Mesenchymal stem cell (in vitro differentiated cells and primary cell): ENCODE data around the gene WARS2.

Source experiments
- DNase-seq: peaks from one replicate; pipeline ENCODE4 v3.0.0-alpha.2; 2013
- H2AFZ ChIP-seq: one replicate; pipeline ENCODE4 v1.6.1; 2013; ENCODE audit warnings: low read depth, mild to moderate bottlenecking, control low read depth, inconsistent platforms, low read length, moderate library complexity
- H2AK5ac ChIP-seq: 2 replicates; pipeline ENCODE4 v1.6.1; 2013; ENCODE audit warnings: low read length, moderate library complexity, mild to moderate bottlenecking, inconsistent platforms; ENCODE audit not compliant: severe bottlenecking
- H2BK120ac ChIP-seq: one replicate; pipeline ENCODE4 v1.6.1; 2013; ENCODE audit warnings: low read depth, mild to moderate bottlenecking, inconsistent platforms, low read length, moderate library complexity
- H2BK12ac ChIP-seq, 2 experiments: one replicate each; pipeline ENCODE4 v1.6.1; 2013; ENCODE audit warnings: inconsistent platforms in 2 of 2, low read length in 2 of 2, mild to moderate bottlenecking in 2 of 2, moderate library complexity in 2 of 2, control low read depth in 1 of 2
- H2BK15ac ChIP-seq: one replicate; pipeline ENCODE4 v1.6.1; 2013; ENCODE audit warnings: mild to moderate bottlenecking, low read depth, inconsistent platforms; ENCODE audit not compliant: poor library complexity, severe bottlenecking
- H2BK5ac ChIP-seq: 2 replicates; pipeline ENCODE4 v1.6.1; 2013; ENCODE audit warnings: low read depth, mild to moderate bottlenecking, low read length, control low read depth, inconsistent platforms; ENCODE audit not compliant: poor library complexity, severe bottlenecking
- H3K14ac ChIP-seq, 2 experiments: one replicate each; pipeline ENCODE4 v1.6.1; 2013; ENCODE audit warnings: inconsistent platforms in 2 of 2, low read length in 2 of 2, control low read depth in 1 of 2, mild to moderate bottlenecking in 1 of 2, moderate library complexity in 1 of 2
- H3K18ac ChIP-seq, 2 experiments: one replicate each; pipeline ENCODE4 v1.6.1; 2013; ENCODE audit warnings: inconsistent platforms in 2 of 2, low read length in 2 of 2, control low read depth in 1 of 2, low read depth in 1 of 2, mild to moderate bottlenecking in 1 of 2
- H3K23ac ChIP-seq, 2 experiments: one replicate each; pipeline ENCODE4 v1.6.1; 2013; ENCODE audit warnings: inconsistent platforms in 2 of 2, low read length in 2 of 2, mild to moderate bottlenecking in 2 of 2, moderate library complexity in 2 of 2, control low read depth in 1 of 2
- H3K27ac ChIP-seq: 2 replicates; pipeline ENCODE4 v1.5.1; 2013; ENCODE audit warnings: mild to moderate bottlenecking, moderate library complexity, low read length, control low read depth, inconsistent platforms; ENCODE audit not compliant: poor library complexity, severe bottlenecking
- H3K27me3 ChIP-seq, 2 experiments: 2 replicates each; pipeline versions ENCODE4 v1.6.1 to v1.7.0; 2013; ENCODE audit warnings: low read length in 2 of 2, mild to moderate bottlenecking in 2 of 2, moderate library complexity in 2 of 2, control low read depth in 1 of 2, inconsistent platforms in 1 of 2; ENCODE audit not compliant: control insufficient read depth in 1 of 2, insufficient read depth in 1 of 2
- H3K36me3 ChIP-seq, 2 experiments: 2 replicates each; pipeline versions ENCODE4 v1.6.1 to v1.7.0; 2013; ENCODE audit warnings: low read length in 2 of 2, control low read depth in 1 of 2, inconsistent platforms in 1 of 2, low read depth in 1 of 2, mild to moderate bottlenecking in 1 of 2; ENCODE audit not compliant: insufficient read depth in 2 of 2, control insufficient read depth in 1 of 2
- H3K4ac ChIP-seq, 2 experiments: one replicate each; pipeline ENCODE4 v1.6.1; 2013; ENCODE audit warnings: inconsistent platforms in 2 of 2, low read length in 2 of 2, mild to moderate bottlenecking in 2 of 2, moderate library complexity in 2 of 2, control low read depth in 1 of 2, low read depth in 1 of 2
- H3K4me1 ChIP-seq: 2 replicates; pipeline ENCODE4 v1.6.1; 2013; ENCODE audit warnings: low read depth, low read length, control low read depth; ENCODE audit not compliant: control insufficient read depth, insufficient read depth
- H3K4me2 ChIP-seq: 2 replicates; pipeline ENCODE4 v1.6.1; 2013; ENCODE audit warnings: low read length, mild to moderate bottlenecking, inconsistent platforms; ENCODE audit not compliant: poor library complexity, severe bottlenecking
- H3K4me3 ChIP-seq, 2 experiments: 2 replicates each; pipeline versions ENCODE4 v1.5.1 to v1.7.0; 2013; ENCODE audit warnings: low read length in 2 of 2, mild to moderate bottlenecking in 2 of 2, control low read depth in 1 of 2, low read depth in 1 of 2; ENCODE audit not compliant: insufficient read depth in 1 of 2
- H3K79me1 ChIP-seq: replicated peaks from 2 replicates; pipeline ENCODE4 v1.6.1; 2013; ENCODE audit warnings: mild to moderate bottlenecking, control low read depth, low read length, inconsistent platforms; ENCODE audit not compliant: poor library complexity, severe bottlenecking
- H3K9ac ChIP-seq: 2 replicates; pipeline ENCODE4 v1.7.0; 2013; ENCODE audit warnings: mild to moderate bottlenecking, low read length, moderate library complexity
- H3K9me3 ChIP-seq: 2 replicates; pipeline ENCODE4 v1.7.0; 2013; ENCODE audit warnings: mild to moderate bottlenecking, low read length; ENCODE audit not compliant: control insufficient read depth
- H4K8ac ChIP-seq: one replicate; pipeline ENCODE4 v1.6.1; 2013; ENCODE audit warnings: inconsistent platforms, mild to moderate bottlenecking, low read length, moderate library complexity
- H4K91ac ChIP-seq: one replicate; pipeline ENCODE4 v1.6.1; 2013; ENCODE audit warnings: mild to moderate bottlenecking, low read length, inconsistent platforms
- WGBS: methylation state at CpG from one replicate; pipeline ENCODE4 v1.1.7; 2013; ENCODE audit warnings: mixed read lengths; 5-methylcytosine and 5-hydroxymethylcytosine counted together

The WARS2 gene

GRCh38 chr1:119011116-119011515, 129.3 kb downstream of the WARS2 start:
- H3K9ac ChIP-seq = no peak overlapping the region
- no peak overlapping the region for H3K23ac ChIP-seq
- no peak for DNase-seq
- no peak overlapping the region for H3K4me3 ChIP-seq
- H2BK15ac ChIP-seq = no peak overlapping the region
- H2BK12ac ChIP-seq = no peak overlapping the region
- H2BK120ac ChIP-seq = no peak overlapping the region
- H3K79me1 ChIP-seq = peaks cover 1% of the 10 kb centered on the region
- H3K4me2 ChIP-seq = no peak overlapping the region
- H3K14ac ChIP-seq = no peak overlapping the region
- peaks cover 1% of the 10 kb centered on the region for H3K9me3 ChIP-seq
- H3K4me1 ChIP-seq = peaks cover 16% of the 10 kb centered on the region
- WGBS = 92% methylated on average over 1 of the region's 2 CpGs
- H2AFZ ChIP-seq = no peak overlapping the region
- peaks cover 0 to 5% of the 10 kb centered on the region in 2 experiments for H3K36me3 ChIP-seq
- H3K4ac ChIP-seq = no peak overlapping the region
- no peak overlapping the region for H2BK5ac ChIP-seq
- H4K91ac ChIP-seq = no peak overlapping the region
- no peak overlapping the region for H3K18ac ChIP-seq
- H2AK5ac ChIP-seq = no peak overlapping the region
- peaks cover 16 to 17% of the 10 kb centered on the region in 2 experiments for H3K27me3 ChIP-seq
- no peak overlapping the region for H4K8ac ChIP-seq
- H3K27ac ChIP-seq = no peak overlapping the region

- Histone ChIP-seq H3K4me1 (peaks cover 16% of the 10 kb centered on the region), H2BK5ac (no peak overlapping the region), H2AFZ (no peak overlapping the region), H3K36me3 (peaks cover 0 to 5% of the 10 kb centered on the region in 2 experiments), H3K23ac (no peak overlapping the region), H2AK5ac (no peak overlapping the region), H2BK12ac (no peak overlapping the region), H3K9ac (no peak overlapping the region), H3K18ac (no peak overlapping the region), H3K27ac (no peak overlapping the region), H2BK120ac (no peak overlapping the region), H4K8ac (no peak overlapping the region), H3K14ac (no peak overlapping the region), H3K9me3 (peaks cover 6% of the 10 kb centered on the region), H3K4ac (no peak overlapping the region), H2BK15ac (no peak overlapping the region), H3K79me1 (peaks cover 1% of the 10 kb centered on the region), H4K91ac (no peak overlapping the region), H3K4me2 (no peak overlapping the region), H3K27me3 (peaks cover 20 to 26% of the 10 kb centered on the region in 2 experiments), H3K4me3 (no peak overlapping the region)
- no CpG with 5 or more reads among the region's 1 CpG for WGBS
- DNase-seq = no peak
Measured at GRCh38 chr1:119010201-119010600, 130.3 kb downstream of the WARS2 start.

GRCh38 chr1:119009312-119009655, 131.2 kb downstream of the WARS2 start:
- Histone ChIP-seq H3K36me3 (peaks cover 0 to 5% of the 10 kb centered on the region in 2 experiments), H3K79me1 (peaks cover 1% of the 10 kb centered on the region), H4K8ac (no peak overlapping the region), H2BK12ac (no peak overlapping the region), H2BK5ac (no peak overlapping the region), H3K27me3 (peaks cover 20 to 34% of the 10 kb centered on the region in 2 experiments), H3K4me3 (peak overlapping the region in 1 of 2 experiments; percentile 72), H3K9ac (peak overlapping the region; percentile 82), H3K9me3 (peaks cover 6% of the 10 kb centered on the region), H3K23ac (no peak overlapping the region), H2BK15ac (no peak overlapping the region), H3K4me1 (peaks cover 16% of the 10 kb centered on the region), H3K14ac (no peak overlapping the region), H3K4me2 (no peak overlapping the region), H3K4ac (no peak overlapping the region), H2AFZ (no peak overlapping the region), H4K91ac (no peak overlapping the region), H3K27ac (peak overlapping the region; percentile 87), H3K18ac (no peak overlapping the region), H2AK5ac (no peak overlapping the region), H2BK120ac (no peak overlapping the region)
- WGBS = 25% methylated on average over 1 of the region's 2 CpGs
- DNase-seq = no peak

GRCh38 chr1:119008483-119009311, 131.8 kb downstream of the WARS2 start:
- no peak overlapping the region for H2BK120ac ChIP-seq
- H2BK15ac ChIP-seq = no peak overlapping the region
- H2BK12ac ChIP-seq = no peak overlapping the region
- no peak overlapping the region for H4K91ac ChIP-seq
- peaks cover 0 to 5% of the 10 kb centered on the region in 2 experiments for H3K36me3 ChIP-seq
- H3K4me3 ChIP-seq = peak overlapping the region; percentile 43 to 72
- H3K4ac ChIP-seq = no peak overlapping the region
- H4K8ac ChIP-seq = no peak overlapping the region
- H3K23ac ChIP-seq = no peak overlapping the region
- H3K4me1 ChIP-seq = peaks cover 18% of the 10 kb centered on the region
- H3K27me3 ChIP-seq = peaks cover 20 to 38% of the 10 kb centered on the region in 2 experiments
- WGBS = 3% methylated on average over 17 of the region's 22 CpGs
- H3K9ac ChIP-seq = peak overlapping the region; percentile 82
- H3K79me1 ChIP-seq = peaks cover 1% of the 10 kb centered on the region
- no peak overlapping the region for H2AFZ ChIP-seq
- H2BK5ac ChIP-seq = peak overlapping the region; percentile 63
- H3K14ac ChIP-seq = no peak overlapping the region
- H3K4me2 ChIP-seq = peak overlapping the region; percentile 84
- no peak overlapping the region for H2AK5ac ChIP-seq
- H3K27ac ChIP-seq = peak overlapping the region; percentile 87
- peaks cover 6% of the 10 kb centered on the region for H3K9me3 ChIP-seq
- H3K18ac ChIP-seq = no peak overlapping the region
- DNase-seq = peak; percentile 61
